Measurements from ENCODE around the gene MACF1.

DNA sequence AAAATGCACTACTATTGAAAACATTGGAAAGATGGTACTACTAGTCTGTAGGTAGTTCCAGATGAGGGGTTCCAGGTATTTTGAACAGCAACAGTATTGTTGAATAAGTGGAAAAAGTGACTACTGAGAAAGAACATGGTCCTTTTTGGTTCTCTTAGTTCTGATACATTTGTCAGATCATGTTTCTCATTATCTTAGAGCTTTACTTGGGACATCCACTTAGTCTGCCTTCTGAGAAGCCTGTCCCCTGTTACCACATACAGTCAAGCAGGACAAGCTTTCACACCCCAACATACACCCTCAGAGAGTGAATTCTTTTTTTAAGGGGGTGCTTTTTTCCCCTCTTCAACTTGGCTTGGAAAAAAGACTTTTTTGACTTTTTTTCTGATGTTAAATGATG is 41.0 kb upstream of the MACF1 start:
- TF ChIP-seq, protein P1, sequence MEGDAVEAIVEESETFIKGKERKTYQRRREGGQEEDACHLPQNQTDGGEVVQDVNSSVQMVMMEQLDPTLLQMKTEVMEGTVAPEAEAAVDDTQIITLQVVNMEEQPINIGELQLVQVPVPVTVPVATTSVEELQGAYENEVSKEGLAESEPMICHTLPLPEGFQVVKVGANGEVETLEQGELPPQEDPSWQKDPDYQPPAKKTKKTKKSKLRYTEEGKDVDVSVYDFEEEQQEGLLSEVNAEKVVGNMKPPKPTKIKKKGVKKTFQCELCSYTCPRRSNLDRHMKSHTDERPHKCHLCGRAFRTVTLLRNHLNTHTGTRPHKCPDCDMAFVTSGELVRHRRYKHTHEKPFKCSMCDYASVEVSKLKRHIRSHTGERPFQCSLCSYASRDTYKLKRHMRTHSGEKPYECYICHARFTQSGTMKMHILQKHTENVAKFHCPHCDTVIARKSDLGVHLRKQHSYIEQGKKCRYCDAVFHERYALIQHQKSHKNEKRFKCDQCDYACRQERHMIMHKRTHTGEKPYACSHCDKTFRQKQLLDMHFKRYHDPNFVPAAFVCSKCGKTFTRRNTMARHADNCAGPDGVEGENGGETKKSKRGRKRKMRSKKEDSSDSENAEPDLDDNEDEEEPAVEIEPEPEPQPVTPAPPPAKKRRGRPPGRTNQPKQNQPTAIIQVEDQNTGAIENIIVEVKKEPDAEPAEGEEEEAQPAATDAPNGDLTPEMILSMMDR (IDR thresholded peaks at IDR 0.05): no peak
- TF ChIP-seq POLR2AphosphoS5 (IDR thresholded peaks at IDR 0.05): no peak
- TF ChIP-seq POLR2A (IDR thresholded peaks at IDR 0.05): no peak

Measured in breast epithelium (tissue), 3 donors.